GM18517 (cell line): ENCODE results near the gene PAK5.

Source experiments
- ATAC-seq: cut with Tn5 transposase; IDR thresholded peaks from one replicate; pipeline ENCODE4 v1.9.1; 2021; ENCODE audit warnings: mild to moderate bottlenecking, moderate library complexity; ENCODE audit not compliant: unreplicated experiment

Gene PAK5

DNA sequence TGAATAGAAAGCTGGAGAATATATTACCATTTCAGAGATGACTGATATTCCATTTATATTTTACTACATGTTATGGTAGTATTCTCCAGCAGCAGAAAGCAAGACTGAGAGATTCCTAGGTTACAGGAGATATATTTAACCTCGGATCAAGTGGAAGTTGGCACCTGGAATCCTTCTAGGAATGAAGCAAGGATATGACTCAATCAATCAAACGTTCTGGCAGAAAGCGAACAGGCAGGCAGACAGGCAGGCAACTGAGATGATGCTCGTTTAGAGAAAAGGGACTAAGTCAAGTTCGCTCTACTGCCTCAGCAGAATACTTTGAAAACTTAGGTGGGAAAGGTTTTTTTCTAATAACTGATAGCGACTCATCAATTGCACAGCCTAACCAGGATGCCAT lies 46.2 kb downstream of the PAK5 start:
- ATAC-seq: no peak

DNA sequence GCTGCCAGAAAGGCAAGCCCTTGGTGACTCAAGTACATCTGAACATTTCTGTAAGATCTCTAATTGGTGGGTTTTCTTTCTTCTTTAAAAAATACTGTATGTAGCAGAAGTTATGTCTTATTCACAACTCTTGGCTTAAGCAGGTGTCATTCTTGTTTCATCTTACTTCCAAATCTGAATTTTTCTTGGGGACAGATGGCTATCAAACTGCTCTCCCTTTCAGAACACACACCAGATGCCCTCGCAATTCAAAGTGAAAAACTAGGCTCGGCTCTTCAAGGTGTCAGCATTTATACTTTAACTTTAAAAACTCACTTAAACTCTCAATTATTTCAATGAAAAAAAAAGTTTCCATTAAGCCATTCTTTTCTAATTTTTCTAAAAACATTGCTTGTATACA lies 49.7 kb downstream of the PAK5 start:
- no peak for ATAC-seq

DNA sequence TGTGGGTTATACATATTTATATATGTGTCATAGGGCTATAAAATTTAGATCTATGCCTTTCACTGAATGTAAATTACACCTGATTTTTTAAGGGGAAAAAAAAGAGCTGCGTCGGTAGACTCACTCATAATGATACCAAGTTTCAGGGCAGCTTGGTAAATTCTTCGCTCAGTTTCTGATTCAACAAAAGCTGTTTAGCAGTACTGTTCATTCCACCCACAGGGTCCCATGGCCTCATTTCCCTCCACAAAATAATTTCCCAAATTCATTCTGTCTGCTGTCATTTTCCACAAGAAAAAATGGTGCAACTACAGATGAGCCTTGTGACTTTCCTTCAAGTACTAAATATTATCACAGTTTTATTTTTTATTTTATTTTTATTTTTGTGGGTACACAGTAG lies 63.7 kb downstream of the PAK5 start:
- ATAC-seq: no peak

GRCh38 chr20:9769954-9770353 lies 68.9 kb downstream of the PAK5 start:
- no peak for ATAC-seq

DNA sequence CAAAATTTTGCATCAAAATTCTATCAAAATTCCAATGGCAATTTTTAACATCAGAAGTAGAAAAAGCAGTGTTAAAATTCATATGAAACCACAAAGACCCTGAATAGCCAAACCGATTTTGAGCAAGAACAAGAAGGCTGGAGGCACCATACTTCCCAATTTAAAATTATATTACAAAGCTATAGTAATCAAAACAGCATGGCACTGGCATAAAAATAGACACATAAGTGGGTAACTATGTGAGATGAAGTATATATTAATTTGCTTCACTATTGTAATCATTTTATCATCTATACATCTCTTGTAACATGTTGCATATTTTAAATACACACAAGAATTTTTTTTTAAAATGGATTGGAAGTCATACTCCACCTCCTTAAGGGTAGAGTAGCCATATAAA lies 77.4 kb downstream of the PAK5 start:
- no peak for ATAC-seq

GRCh38 chr20:9759392-9759791 lies 79.5 kb downstream of the PAK5 start:
- no peak for ATAC-seq

- no peak for ATAC-seq
Measured at GRCh38 chr20:9758752-9759151, 80.1 kb downstream of the PAK5 start.

GRCh38 chr20:9756660-9757059 lies 82.2 kb downstream of the PAK5 start:
- no peak for ATAC-seq

DNA sequence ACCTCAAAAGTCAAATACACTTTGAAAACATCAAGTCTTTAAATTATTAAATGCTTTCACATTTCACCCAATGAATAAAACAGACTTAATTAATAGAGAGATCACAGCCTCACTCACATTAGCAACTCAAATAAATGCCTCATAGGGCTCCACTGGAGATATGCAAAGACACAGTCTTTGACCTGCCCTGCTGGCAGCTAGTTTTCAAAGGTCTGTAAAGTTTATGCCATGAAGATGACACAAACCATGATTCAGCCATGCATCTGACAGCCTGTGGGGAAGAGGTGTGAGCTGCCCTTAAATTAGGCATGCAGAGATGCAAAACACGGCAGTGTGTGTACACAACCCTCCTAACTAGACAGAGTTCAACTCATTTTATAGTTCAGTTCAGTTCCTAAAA lies 83.6 kb downstream of the PAK5 start:
- ATAC-seq: no peak

- no peak for ATAC-seq
Measured at GRCh38 chr20:9744551-9744950, 94.3 kb downstream of the PAK5 start.

DNA sequence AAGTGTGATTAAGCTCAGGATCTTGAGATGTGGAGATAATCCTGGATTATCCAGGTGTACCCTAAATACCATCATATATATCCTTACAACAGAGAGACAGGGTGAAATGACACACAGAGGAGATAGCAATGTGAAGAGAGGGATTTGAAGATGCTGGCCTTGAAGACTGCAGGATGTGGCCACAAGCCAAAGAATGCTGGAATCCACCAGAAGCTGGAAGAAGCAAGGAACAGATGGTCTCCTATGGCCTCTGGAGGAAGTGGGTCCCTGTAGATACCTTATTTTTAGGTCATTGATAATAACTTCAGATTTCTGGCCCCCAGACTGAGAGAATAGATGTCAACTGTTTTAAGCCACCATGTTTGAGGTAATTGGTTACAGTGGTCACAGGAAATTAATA lies 95.0 kb downstream of the PAK5 start:
- ATAC-seq: no peak

DNA sequence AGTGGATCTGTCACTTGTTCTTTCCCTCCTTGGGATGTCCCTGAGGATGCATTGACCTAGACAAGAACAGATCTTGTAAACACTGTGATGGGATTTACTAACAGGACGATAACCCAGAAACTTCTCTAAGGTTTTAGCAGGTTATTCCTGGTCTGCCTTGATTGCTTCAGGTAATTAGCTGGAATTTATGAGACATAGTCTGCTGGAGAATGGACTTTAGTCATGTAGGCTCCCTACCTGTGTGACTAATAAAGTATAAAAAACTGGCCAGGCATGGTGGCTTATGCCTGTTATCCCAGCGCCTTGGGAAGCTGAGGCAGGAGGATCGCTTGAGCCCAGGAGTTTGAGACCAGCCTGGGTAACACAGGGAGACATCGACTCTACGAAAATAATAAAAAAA lies 96.1 kb downstream of the PAK5 start:
- no peak for ATAC-seq

DNA sequence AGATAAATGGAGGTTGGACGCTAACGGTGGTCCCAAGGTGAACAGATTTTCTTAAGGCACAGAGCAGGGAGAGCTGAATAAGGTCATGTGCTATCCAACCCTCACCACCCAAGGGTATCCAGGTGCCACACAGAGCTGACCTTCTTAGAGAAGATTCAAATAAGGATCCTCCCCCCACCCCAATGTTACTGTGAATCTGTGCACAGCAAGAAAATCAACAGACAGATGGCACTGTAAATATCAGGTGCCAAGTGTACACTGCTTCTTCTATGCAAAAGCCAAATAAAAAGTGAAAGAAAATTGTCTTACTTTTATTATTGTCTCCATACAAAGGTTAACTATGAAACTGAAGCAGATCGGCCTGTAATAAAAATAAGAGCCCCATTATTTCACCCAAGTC lies 96.9 kb downstream of the PAK5 start:
- ATAC-seq: no peak

GRCh38 chr20:9740486-9740885 lies 98.4 kb downstream of the PAK5 start:
- no peak for ATAC-seq

- ATAC-seq: no peak
Measured at GRCh38 chr20:9739991-9740390, 98.9 kb downstream of the PAK5 start.

DNA sequence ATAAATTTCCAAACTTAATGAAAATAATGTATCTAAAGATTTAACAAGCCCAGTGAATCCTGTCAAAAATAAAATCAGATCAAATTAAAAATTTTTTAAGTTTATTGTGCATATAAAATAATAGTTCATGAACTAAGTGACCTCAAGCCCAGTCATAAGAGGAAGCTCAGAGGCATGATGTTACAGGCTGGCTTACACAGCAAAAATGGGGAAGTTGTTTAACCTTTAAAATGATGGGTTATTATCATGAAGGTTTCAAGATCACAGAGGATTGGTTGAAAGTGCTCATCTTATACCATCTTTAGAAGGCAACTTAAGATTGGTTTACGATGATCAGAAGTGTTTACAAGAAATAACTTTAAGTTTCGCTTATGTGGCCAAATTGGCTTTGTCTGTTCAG lies 102.5 kb downstream of the PAK5 start:
- no peak for ATAC-seq

GRCh38 chr20:9723501-9724202 lies 115.2 kb downstream of the PAK5 start:
- ATAC-seq: no peak

DNA sequence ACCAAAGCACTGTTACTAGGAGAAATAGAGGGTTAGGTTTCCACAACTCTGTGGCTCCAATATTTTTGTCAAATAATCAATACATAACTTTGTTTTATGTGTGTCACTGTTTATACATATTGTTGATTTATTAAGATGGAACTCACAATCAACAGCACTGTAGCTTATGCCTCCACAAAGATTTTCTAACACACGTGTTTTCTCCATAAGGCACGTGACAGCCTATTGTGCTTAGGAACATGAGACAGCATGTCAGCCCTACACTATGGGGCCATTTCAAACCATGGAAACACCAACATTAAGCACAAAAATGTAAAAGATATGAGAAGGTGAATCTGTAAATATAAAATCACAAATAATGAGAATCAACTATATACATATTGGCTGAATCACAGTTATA lies 127.0 kb downstream of the PAK5 start:
- ATAC-seq: no peak

GRCh38 chr20:9710685-9711084 lies 128.2 kb downstream of the PAK5 start:
- no peak for ATAC-seq

- ATAC-seq: no peak
Measured at GRCh38 chr20:9705722-9706476, 133.0 kb downstream of the PAK5 start.

GRCh38 chr20:9699181-9699580 lies 139.7 kb downstream of the PAK5 start:
- no peak for ATAC-seq

DNA sequence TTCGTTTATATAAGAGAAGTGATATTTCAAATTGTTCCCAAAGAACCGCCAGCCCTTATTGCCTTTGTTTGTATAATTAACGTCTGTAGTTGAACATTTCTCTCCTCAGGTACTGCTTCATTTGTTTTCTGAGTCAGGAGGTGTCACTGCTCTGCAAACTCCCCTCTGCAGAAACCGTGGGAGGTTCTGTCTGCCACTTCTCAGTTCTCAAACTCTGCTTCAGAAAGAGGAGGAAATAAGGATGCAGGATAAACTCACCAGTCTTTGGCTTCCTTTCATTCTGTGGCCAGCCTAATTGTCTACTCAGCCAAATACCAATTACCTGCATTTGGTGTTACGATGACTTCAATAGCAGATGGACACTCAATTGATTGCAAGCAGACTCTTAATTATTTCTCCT lies 149.8 kb downstream of the PAK5 start:
- ATAC-seq: no peak

GRCh38 chr20:9686866-9687265 lies 152.0 kb downstream of the PAK5 start:
- ATAC-seq: no peak
